HL-60/S4 treated with retinoic acid at 250 ng/mL for 4 days and 3 days (cell line): ENCODE results near the gene CSRNP3.

ENCODE experiments used
- in situ Hi-C: fragments of 300-500 bp; cut with MboI; formaldehyde crosslinking; loops from 2 replicates; pipeline ENCODE4 v1.7.0; 2022; ENCODE audit warnings: low sequenced_read_pairs

CSRNP3 gene

GRCh38 chr2:165467921-165468320, 1.6 kb upstream of the CSRNP3 start:
- in situ Hi-C loops, result no loop called here

GRCh38 chr2:165470361-165470760, 863 bp downstream of the CSRNP3 start:
- in situ Hi-C loops, result no loop called here

- in situ Hi-C loops, result no loop called here
Measured at GRCh38 chr2:165471349-165471950, 2.0 kb downstream of the CSRNP3 start.

- in situ Hi-C loops, result no loop called here
Measured at GRCh38 chr2:165472922-165473321, 3.4 kb downstream of the CSRNP3 start.

GRCh38 chr2:165474619-165475276, 5.2 kb downstream of the CSRNP3 start:
- in situ Hi-C loops, result no loop called here

- in situ Hi-C loops, result no loop called here
Measured at GRCh38 chr2:165475277-165476004, 5.9 kb downstream of the CSRNP3 start.

- in situ Hi-C loops, result no loop called here
Measured at GRCh38 chr2:165479856-165480255, 10.4 kb downstream of the CSRNP3 start.

GRCh38 chr2:165494573-165494972, 25.1 kb downstream of the CSRNP3 start:
- in situ Hi-C loops, result no loop called here

GRCh38 chr2:165497659-165498317, 28.3 kb downstream of the CSRNP3 start:
- in situ Hi-C loops, result no loop called here

GRCh38 chr2:165499131-165499530, 29.6 kb downstream of the CSRNP3 start:
- in situ Hi-C loops, result no loop called here

GRCh38 chr2:165500001-165500400, 30.5 kb downstream of the CSRNP3 start:
- in situ Hi-C loops, result no loop called here

GRCh38 chr2:165500816-165501215, 31.3 kb downstream of the CSRNP3 start:
- in situ Hi-C loops, result no loop called here

- in situ Hi-C loops, result no loop called here
Measured at GRCh38 chr2:165505514-165505913, 36.0 kb downstream of the CSRNP3 start.

- in situ Hi-C loops, result no loop called here
Measured at GRCh38 chr2:165508927-165509326, 39.4 kb downstream of the CSRNP3 start.

- in situ Hi-C loops, result no loop called here
Measured at GRCh38 chr2:165513479-165513878, 44.0 kb downstream of the CSRNP3 start.

GRCh38 chr2:165518611-165519010, 49.1 kb downstream of the CSRNP3 start:
- in situ Hi-C loops, result no loop called here

GRCh38 chr2:165522719-165523118, 53.2 kb downstream of the CSRNP3 start:
- in situ Hi-C loops, result no loop called here

GRCh38 chr2:165524720-165525119, 55.2 kb downstream of the CSRNP3 start:
- in situ Hi-C loops, result no loop called here

GRCh38 chr2:165528691-165529090, 59.2 kb downstream of the CSRNP3 start:
- in situ Hi-C loops, result no loop called here

- in situ Hi-C loops, result no loop called here
Measured at GRCh38 chr2:165529130-165529529, 59.6 kb downstream of the CSRNP3 start.

GRCh38 chr2:165533331-165533730, 63.8 kb downstream of the CSRNP3 start:
- in situ Hi-C loops, result no loop called here

- in situ Hi-C loops, result no loop called here
Measured at GRCh38 chr2:165535471-165535870, 66.0 kb downstream of the CSRNP3 start.
